Astrocyte (in vitro differentiated cells and primary cell): ENCODE data around the gene ROBO3.

Source experiments
- EZH2 ChIP-seq: IDR thresholded peaks from 2 replicates; pipeline ENCODE4 v1.6.1; 2012; ENCODE audit warnings: mild to moderate bottlenecking, low read length, inconsistent platforms; ENCODE audit not compliant: insufficient read depth
- TF ChIP-seq, protein P1 (sequence below): IDR thresholded peaks from 2 replicates; pipeline ENCODE4 v1.5.1; 2011; ENCODE audit warnings: low read depth, mild to moderate bottlenecking, inconsistent platforms, low read length, moderate library complexity; ENCODE audit not compliant: insufficient read depth

DNA sequence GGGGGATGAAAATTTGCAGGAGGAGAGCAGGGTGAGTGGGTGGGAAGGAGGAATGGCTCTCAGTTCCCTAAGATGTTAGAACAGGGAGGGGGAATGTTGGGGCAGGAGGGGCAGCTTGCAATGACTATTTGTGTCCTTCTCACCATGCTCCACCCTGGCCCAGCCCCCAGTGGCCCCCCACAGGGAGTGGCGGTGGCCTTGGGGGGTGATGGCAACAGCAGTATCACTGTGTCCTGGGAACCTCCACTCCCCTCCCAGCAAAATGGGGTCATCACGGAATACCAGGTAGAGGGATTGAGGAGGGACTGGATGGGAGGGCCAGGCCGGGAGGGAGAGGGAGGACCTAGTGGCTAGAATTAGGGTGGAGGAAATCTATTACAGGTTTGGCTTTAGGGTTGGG lies 10.2 kb downstream of the ROBO3 start:
- TF ChIP-seq, protein P1, sequence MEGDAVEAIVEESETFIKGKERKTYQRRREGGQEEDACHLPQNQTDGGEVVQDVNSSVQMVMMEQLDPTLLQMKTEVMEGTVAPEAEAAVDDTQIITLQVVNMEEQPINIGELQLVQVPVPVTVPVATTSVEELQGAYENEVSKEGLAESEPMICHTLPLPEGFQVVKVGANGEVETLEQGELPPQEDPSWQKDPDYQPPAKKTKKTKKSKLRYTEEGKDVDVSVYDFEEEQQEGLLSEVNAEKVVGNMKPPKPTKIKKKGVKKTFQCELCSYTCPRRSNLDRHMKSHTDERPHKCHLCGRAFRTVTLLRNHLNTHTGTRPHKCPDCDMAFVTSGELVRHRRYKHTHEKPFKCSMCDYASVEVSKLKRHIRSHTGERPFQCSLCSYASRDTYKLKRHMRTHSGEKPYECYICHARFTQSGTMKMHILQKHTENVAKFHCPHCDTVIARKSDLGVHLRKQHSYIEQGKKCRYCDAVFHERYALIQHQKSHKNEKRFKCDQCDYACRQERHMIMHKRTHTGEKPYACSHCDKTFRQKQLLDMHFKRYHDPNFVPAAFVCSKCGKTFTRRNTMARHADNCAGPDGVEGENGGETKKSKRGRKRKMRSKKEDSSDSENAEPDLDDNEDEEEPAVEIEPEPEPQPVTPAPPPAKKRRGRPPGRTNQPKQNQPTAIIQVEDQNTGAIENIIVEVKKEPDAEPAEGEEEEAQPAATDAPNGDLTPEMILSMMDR: no peak
- TF ChIP-seq EZH2: no peak
